ENCODE measurements around the gene CDT1. TPM values are rescaled to one million over a fixed set of nuclear protein-coding genes. Genes with fewer than 3 reads are reported as not detected.
A peak's percentile ranks its signal among the peaks of the same experiment; 100 is the strongest.

Gene CDT1
- total RNA-seq, 3 donors from 2014 or later (not counting 1 experiment from before 2014, with no cell fraction given): 2.2 to 3.8 (median 2.6) TPM

- H3K36me3 ChIP-seq (ENCODE audit: control insufficient read depth, insufficient read depth, low read length): peaks cover 16% of the 10 kb centered on the region
- H3K4me1 ChIP-seq (ENCODE audit: control insufficient read depth, insufficient read depth, low read length): peaks cover 43% of the 10 kb centered on the region
- peak overlapping the region; percentile 79 to 93 for H3K27ac Mint-ChIP-seq
- ATAC-seq (no peak), DNase-seq (peak in 1 of 2 donors; percentile 32)
- no peak for TF ChIP-seq CTCF (IDR thresholded peaks at IDR 0.05)
- H3K4me3 ChIP-seq (ENCODE audit: low read length): no peak overlapping the region
- H3K4me1 Mint-ChIP-seq: peaks cover 25 to 36% of the 10 kb centered on the region in 2 donors
- H3K9me3 ChIP-seq (ENCODE audit: control insufficient read depth, insufficient read depth, low read length): no peaks in the 10 kb centered on the region
- H3K27ac ChIP-seq (ENCODE audit: low read length): peak overlapping the region; percentile 43
- H3K27me3 ChIP-seq (ENCODE audit: control insufficient read depth, insufficient read depth, low read length): no peaks in the 10 kb centered on the region
- 92% methylated on average over 13 of the region's 13 CpGs for WGBS (ENCODE audit: insufficient coverage)
- no peaks in the 10 kb centered on the region for H3K36me3 Mint-ChIP-seq
- intact Hi-C loops (cut with micrococcal nuclease): loop anchor here (2.0 to 5.0 kb wide), 2 partner anchors 43 to 118 kb away; no protein-coding TSS in a partner anchor
- no peaks in the 10 kb centered on the region for H3K9me3 Mint-ChIP-seq
- no peaks in the 10 kb centered on the region for H3K27me3 Mint-ChIP-seq (ENCODE audit: low read depth in 2 of 2)
- H3K4me3 Mint-ChIP-seq: peak overlapping the region; percentile 81
Observed at GRCh38 chr16:88855736-88856121, 52.1 kb downstream of the CDT1 start.

GRCh38 chr16:88856122-88856827, 52.7 kb downstream of the CDT1 start:
- no peak for DNase-seq
- Mint-ChIP-seq H3K4me3 (peak overlapping the region; percentile 97), H3K27me3 (ENCODE audit: low read depth in 2 of 2) (no peaks in the 10 kb centered on the region), H3K27ac (peak overlapping the region; percentile 91 to 93), H3K4me1 (peaks cover 25 to 36% of the 10 kb centered on the region in 2 donors), H3K36me3 (no peaks in the 10 kb centered on the region), H3K9me3 (no peaks in the 10 kb centered on the region)
- peak; percentile 35 to 49 (median 40) for ATAC-seq
- intact Hi-C loops (cut with micrococcal nuclease): loop anchor here (2.0 to 5.0 kb wide), 2 partner anchors 43 to 119 kb away; no protein-coding TSS in a partner anchor
- Histone ChIP-seq H3K4me1 (ENCODE audit: control insufficient read depth, insufficient read depth, low read length) (peaks cover 43% of the 10 kb centered on the region), H3K27ac (ENCODE audit: low read length) (peak overlapping the region; percentile 43), H3K27me3 (ENCODE audit: control insufficient read depth, insufficient read depth, low read length) (no peaks in the 10 kb centered on the region), H3K4me3 (ENCODE audit: low read length) (peak overlapping the region; percentile 23), H3K9me3 (ENCODE audit: control insufficient read depth, insufficient read depth, low read length) (no peaks in the 10 kb centered on the region), H3K36me3 (ENCODE audit: control insufficient read depth, insufficient read depth, low read length) (peaks cover 22% of the 10 kb centered on the region)
- WGBS (ENCODE audit: insufficient coverage): 33% methylated on average over 41 of the region's 53 CpGs
- no peak for TF ChIP-seq CTCF (IDR thresholded peaks at IDR 0.05)

- no peak for TF ChIP-seq CTCF (IDR thresholded peaks at IDR 0.05)
- H3K9me3 ChIP-seq (ENCODE audit: control insufficient read depth, insufficient read depth, low read length): no peaks in the 10 kb centered on the region
- ATAC-seq (peak; percentile 90 to 98 (median 92)), DNase-seq (peak; percentile 99 to 100)
- Mint-ChIP-seq H3K4me3 (peak within 1 kb of the TSS; percentile 97), H3K27ac (peak within 1 kb of the TSS; percentile 91 to 93), H3K36me3 (no peaks in the 10 kb centered on the region), H3K4me1 (peaks cover 23 to 33% of the 10 kb centered on the region in 2 donors), H3K9me3 (no peaks in the 10 kb centered on the region), H3K27me3 (ENCODE audit: low read depth in 2 of 2) (no peaks in the 10 kb centered on the region)
- H3K36me3 ChIP-seq (ENCODE audit: control insufficient read depth, insufficient read depth, low read length): peaks cover 22% of the 10 kb centered on the region
- peaks cover 43% of the 10 kb centered on the region for H3K4me1 ChIP-seq (ENCODE audit: control insufficient read depth, insufficient read depth, low read length)
- intact Hi-C loops (cut with micrococcal nuclease): loop anchor here (2.0 to 5.0 kb wide), 2 partner anchors 44 to 120 kb away; no protein-coding TSS in a partner anchor
- WGBS (ENCODE audit: insufficient coverage): under 1% methylated on average over 87 of the region's 87 CpGs
- peak within 1 kb of the TSS; percentile 68 for H3K27ac ChIP-seq (ENCODE audit: low read length)
- peak within 1 kb of the TSS; percentile 97 for H3K4me3 ChIP-seq (ENCODE audit: low read length)
- H3K27me3 ChIP-seq (ENCODE audit: control insufficient read depth, insufficient read depth, low read length): no peaks in the 10 kb centered on the region
Observed at GRCh38 chr16:88856828-88857727, 53.5 kb downstream of the CDT1 start, which contains the start of the genes GALNS and TRAPPC2L. TSS of gene GALNS (minus strand) at chr16:88856947. CDS start at chr16:88856877, 70 bp downstream. TSS of gene TRAPPC2L (plus strand) at chr16:88857127. CDS start at chr16:88857151, 24 bp downstream.

Data from natural killer cell (primary cell).